Thyroid gland (tissue), 4 donors: ENCODE results near the gene IL6ST.

Source experiments
- POLR2A ChIP-seq, 2 donors: fragments of 450-650 bp; IDR thresholded peaks; one replicate each; pipeline ENCODE4 v1.6.1; 2017; ENCODE audit warnings: antibody characterized with exemption in 2 of 2, mild to moderate bottlenecking in 2 of 2, moderate library complexity in 1 of 2
- TF ChIP-seq, protein P1 (sequence below), 6 experiments: fragments of 200-600 bp in 3 of 6; fragments of 450-650 bp in 3 of 6; sonication (generic) in 3 of 6; IDR thresholded peaks; one replicate each; pipeline ENCODE4 v1.5.1; 2016 to 2019; ENCODE audit warnings: antibody characterized with exemption in 6 of 6, mild to moderate bottlenecking in 2 of 6, inconsistent platforms in 1 of 6, moderate library complexity in 1 of 6

DNA sequence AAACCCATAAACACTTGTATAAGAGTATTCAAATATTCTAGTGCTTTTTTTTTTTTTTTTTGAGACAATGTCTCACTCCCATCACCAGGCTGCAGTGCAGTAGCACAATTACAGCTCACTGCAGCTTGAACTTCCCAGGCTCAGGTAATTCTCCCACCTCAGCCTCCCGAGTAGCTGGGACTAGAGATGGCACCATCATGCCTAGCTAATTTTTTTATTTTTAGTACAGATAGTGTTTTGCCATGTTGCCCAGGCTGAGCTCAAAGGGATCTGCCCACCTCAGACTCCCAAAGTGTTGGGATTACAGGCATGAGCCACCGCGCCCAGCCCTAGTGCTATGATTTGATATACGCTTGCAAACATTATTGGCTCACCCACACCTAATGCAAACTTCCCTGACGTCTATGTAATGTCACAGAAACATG is 11.8 kb downstream of the IL6ST start:
- no peak for TF ChIP-seq POLR2A (IDR thresholded peaks at IDR 0.05)
- TF ChIP-seq, protein P1, sequence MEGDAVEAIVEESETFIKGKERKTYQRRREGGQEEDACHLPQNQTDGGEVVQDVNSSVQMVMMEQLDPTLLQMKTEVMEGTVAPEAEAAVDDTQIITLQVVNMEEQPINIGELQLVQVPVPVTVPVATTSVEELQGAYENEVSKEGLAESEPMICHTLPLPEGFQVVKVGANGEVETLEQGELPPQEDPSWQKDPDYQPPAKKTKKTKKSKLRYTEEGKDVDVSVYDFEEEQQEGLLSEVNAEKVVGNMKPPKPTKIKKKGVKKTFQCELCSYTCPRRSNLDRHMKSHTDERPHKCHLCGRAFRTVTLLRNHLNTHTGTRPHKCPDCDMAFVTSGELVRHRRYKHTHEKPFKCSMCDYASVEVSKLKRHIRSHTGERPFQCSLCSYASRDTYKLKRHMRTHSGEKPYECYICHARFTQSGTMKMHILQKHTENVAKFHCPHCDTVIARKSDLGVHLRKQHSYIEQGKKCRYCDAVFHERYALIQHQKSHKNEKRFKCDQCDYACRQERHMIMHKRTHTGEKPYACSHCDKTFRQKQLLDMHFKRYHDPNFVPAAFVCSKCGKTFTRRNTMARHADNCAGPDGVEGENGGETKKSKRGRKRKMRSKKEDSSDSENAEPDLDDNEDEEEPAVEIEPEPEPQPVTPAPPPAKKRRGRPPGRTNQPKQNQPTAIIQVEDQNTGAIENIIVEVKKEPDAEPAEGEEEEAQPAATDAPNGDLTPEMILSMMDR (IDR thresholded peaks at IDR 0.05), result peak in 5 of 6 experiments; percentile 8 to 46 (median 17)
